Erythroblast (primary cell): ENCODE data around the gene TMEM242.

Source experiments
- GATA1 ChIP-seq: IDR thresholded peaks from 2 replicates; pipeline ENCODE4 v1.6.1; 2011; ENCODE audit warnings: low read depth, mild to moderate bottlenecking, control low read depth, low read length, moderate library complexity
- POLR2A ChIP-seq: IDR thresholded peaks from 2 replicates; pipeline ENCODE4 v1.6.1; 2011; ENCODE audit warnings: mild to moderate bottlenecking, low read length

DNA sequence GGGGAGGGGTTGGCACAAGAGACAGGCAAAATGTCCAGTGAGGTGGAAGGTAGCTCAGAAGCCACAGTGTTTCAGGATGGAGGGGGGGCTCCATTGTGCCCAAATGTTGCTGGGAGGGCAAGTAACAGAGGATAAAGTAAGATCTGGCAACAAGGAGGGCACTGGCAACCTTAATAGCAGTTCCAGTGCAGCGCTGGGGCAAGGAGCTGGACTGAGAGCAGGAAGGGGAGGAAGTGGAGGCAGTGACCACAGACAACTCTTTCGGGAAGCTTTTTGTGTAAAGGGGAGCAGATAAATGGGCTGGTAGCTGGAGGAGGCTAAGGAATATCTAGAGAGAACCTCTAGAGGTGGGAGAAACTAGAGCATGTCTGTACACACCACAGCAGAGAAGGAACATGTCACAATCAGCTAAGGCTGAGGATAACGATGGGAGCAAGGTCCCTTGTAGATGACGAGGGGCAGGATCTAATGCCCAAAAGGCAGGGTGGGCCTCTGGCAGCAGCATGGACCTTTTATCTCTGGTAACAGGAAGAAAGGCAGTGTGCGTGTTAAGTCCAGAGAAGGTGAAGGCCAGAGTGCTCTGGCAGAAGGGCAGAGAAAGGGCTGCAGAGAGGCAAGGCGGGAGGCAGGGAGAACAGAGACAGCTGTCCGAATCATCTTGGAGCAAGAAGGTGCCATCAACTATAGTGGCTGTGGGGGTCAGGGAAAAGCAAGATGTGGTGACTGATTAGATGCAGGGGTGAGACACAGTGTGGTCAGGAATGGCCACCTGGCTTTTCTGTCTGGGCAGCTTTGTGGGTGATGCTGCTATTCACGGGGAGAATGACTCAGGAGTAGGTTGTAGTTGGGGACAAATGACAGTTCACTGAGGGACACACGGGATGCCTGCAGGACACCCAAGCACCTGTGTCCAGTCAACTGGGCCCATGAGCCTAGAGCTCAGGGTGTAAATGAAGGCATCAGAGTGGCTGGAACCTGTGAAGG lies 17.4 kb downstream of the TMEM242 start:
- TF ChIP-seq POLR2A: no peak
- TF ChIP-seq GATA1: no peak
